Skeletal muscle tissue (tissue), 4 donors: ENCODE data around the gene LRP8. TPM values are rescaled to one million over a fixed set of nuclear protein-coding genes. Genes with fewer than 3 reads are reported as not detected.

ENCODE experiments used
- H3K27ac ChIP-seq: one replicate; pipeline ENCODE4 v1.7.0; 2013; ENCODE audit warnings: mild to moderate bottlenecking, low read depth, low read length, inconsistent platforms
- H3K27me3 ChIP-seq, 3 donors: one replicate each; pipeline ENCODE4 v1.7.0; 2013; ENCODE audit warnings: low read length in 3 of 3; ENCODE audit not compliant: control insufficient read depth in 3 of 3, insufficient read depth in 3 of 3
- H3K36me3 ChIP-seq, 3 donors: one replicate each; pipeline ENCODE4 v1.7.0; 2013; ENCODE audit warnings: low read length in 3 of 3; ENCODE audit not compliant: control insufficient read depth in 3 of 3, insufficient read depth in 3 of 3
- H3K4me1 ChIP-seq, 3 donors: one replicate each; pipeline ENCODE4 v1.7.0; 2013; ENCODE audit warnings: low read length in 3 of 3, mild to moderate bottlenecking in 3 of 3; ENCODE audit not compliant: control insufficient read depth in 3 of 3, insufficient read depth in 3 of 3
- H3K4me3 ChIP-seq, 3 donors: one replicate each; pipeline ENCODE4 v1.7.0; 2013; ENCODE audit warnings: low read length in 3 of 3
- H3K9ac ChIP-seq, 3 donors: one replicate each; pipeline ENCODE4 v1.7.0; 2013; ENCODE audit warnings: low read length in 3 of 3, mild to moderate bottlenecking in 3 of 3, moderate library complexity in 2 of 3, low read depth in 1 of 3
- H3K9me3 ChIP-seq, 3 donors: one replicate each; pipeline ENCODE4 v1.7.0; 2013; ENCODE audit warnings: low read length in 3 of 3; ENCODE audit not compliant: control insufficient read depth in 3 of 3
- total RNA-seq: library from RNA; depleted of rRNA; stranded (reverse); fragments of >200 nt; gene quantifications from one replicate; pipeline ENCODE4 v1.2.3, GENCODE V29; 2014
- donor health status: Osteomylitis.

The LRP8 gene
- total RNA-seq, 1 donor from 2014 or later: 1.6 TPM

GRCh38 chr1:53316766-53317581 is 10.9 kb downstream of the LRP8 start:
- Histone ChIP-seq H3K36me3 (no peaks in the 10 kb centered on the region), H3K4me3 (no peak overlapping the region), H3K4me1 (peaks cover 0 to 16% (median 3%) of the 10 kb centered on the region in 3 donors), H3K9me3 (no peaks in the 10 kb centered on the region), H3K27ac (no peak overlapping the region), H3K27me3 (no peaks in the 10 kb centered on the region), H3K9ac (no peak overlapping the region)

DNA sequence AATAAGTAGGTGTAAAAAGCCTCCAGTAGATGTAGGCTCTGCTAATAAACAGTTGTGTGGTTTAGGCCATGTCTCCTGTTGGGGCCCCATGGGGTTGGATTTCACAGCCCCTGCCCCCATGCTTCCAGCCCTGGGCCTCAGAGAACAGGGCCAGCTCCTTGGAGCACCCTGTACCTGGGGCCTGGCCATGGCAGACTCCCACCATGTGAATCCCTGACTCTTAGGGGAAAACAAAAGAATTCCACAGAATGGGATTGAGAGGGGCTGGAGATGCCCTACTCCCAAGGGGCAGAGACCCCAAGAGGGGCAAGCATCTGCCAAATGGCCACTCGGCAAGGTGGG is 11.5 kb downstream of the LRP8 start:
- Histone ChIP-seq H3K27me3 (peaks cover 0 to 3% (median 0%) of the 10 kb centered on the region in 3 donors), H3K9ac (no peak overlapping the region), H3K4me3 (no peak overlapping the region), H3K9me3 (no peaks in the 10 kb centered on the region), H3K36me3 (no peaks in the 10 kb centered on the region), H3K27ac (no peak overlapping the region), H3K4me1 (peaks cover 0 to 16% (median 3%) of the 10 kb centered on the region in 3 donors)

GRCh38 chr1:53315456-53316423 is 12.1 kb downstream of the LRP8 start:
- Histone ChIP-seq H3K9me3 (no peaks in the 10 kb centered on the region), H3K9ac (no peak overlapping the region), H3K4me3 (no peak overlapping the region), H3K4me1 (peaks cover 0 to 16% (median 3%) of the 10 kb centered on the region in 3 donors), H3K27ac (no peak overlapping the region), H3K27me3 (peaks cover 0 to 6% (median 3%) of the 10 kb centered on the region in 3 donors), H3K36me3 (no peaks in the 10 kb centered on the region)

DNA sequence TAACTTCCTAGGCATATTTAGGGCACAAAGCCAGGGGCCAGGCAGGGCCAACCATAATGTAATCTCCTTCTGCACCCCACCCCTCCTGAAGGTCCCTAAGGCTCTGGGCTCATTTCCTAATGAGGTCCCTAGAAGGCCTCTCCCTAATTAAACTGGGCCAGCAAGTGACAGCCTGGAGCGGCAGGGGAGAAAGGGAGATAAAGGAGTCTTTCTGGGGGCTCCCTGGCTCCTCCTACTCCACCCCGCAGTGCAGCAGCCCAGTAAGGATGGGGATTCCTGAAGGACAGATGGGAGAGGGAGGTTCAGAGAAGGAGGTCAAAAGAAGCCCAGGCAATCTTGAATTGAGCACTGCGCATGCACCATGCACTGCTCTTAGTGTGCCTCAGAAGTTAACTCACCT is 12.8 kb downstream of the LRP8 start:
- H3K4me3 ChIP-seq: no peak overlapping the region
- no peak overlapping the region for H3K9ac ChIP-seq
- peaks cover 0 to 6% (median 3%) of the 10 kb centered on the region in 3 donors for H3K27me3 ChIP-seq
- no peaks in the 10 kb centered on the region for H3K9me3 ChIP-seq
- no peak overlapping the region for H3K27ac ChIP-seq
- H3K36me3 ChIP-seq: no peaks in the 10 kb centered on the region
- H3K4me1 ChIP-seq: peaks cover 0 to 12% (median 3%) of the 10 kb centered on the region in 3 donors

- Histone ChIP-seq H3K27ac (no peak overlapping the region), H3K9me3 (no peaks in the 10 kb centered on the region), H3K4me3 (no peak overlapping the region), H3K36me3 (no peaks in the 10 kb centered on the region), H3K9ac (no peak overlapping the region), H3K4me1 (peaks cover 0 to 8% (median under 1%) of the 10 kb centered on the region in 3 donors), H3K27me3 (peaks cover 0 to 6% (median 3%) of the 10 kb centered on the region in 3 donors)
These were observed 13.3 kb downstream of the LRP8 start for GRCh38 chr1:53314606-53315005.

DNA sequence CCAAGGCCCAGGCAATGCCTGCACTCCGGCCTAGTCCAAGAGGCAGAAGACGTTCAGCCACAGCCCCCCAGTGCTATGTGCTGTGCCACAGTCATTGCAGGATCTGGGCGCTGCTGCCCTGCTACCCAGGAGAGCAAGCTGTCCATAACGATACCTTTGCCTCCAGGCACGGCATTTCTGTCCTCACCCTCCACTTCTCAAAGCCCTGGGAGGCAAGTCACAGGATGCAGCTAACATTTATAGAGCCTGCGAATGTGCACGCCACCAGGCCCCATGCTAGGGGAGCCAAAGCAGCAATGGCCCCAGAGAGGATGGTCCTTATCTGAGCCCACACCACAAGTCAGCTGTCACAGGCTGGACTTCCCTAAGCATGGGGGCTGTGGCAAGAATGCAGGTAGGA is 13.8 kb downstream of the LRP8 start:
- Histone ChIP-seq H3K9me3 (no peaks in the 10 kb centered on the region), H3K9ac (no peak overlapping the region), H3K27ac (no peak overlapping the region), H3K4me1 (peaks cover 0 to 8% (median 0%) of the 10 kb centered on the region in 3 donors), H3K4me3 (no peak overlapping the region), H3K36me3 (no peaks in the 10 kb centered on the region), H3K27me3 (peaks cover 0 to 6% (median 3%) of the 10 kb centered on the region in 3 donors)

DNA sequence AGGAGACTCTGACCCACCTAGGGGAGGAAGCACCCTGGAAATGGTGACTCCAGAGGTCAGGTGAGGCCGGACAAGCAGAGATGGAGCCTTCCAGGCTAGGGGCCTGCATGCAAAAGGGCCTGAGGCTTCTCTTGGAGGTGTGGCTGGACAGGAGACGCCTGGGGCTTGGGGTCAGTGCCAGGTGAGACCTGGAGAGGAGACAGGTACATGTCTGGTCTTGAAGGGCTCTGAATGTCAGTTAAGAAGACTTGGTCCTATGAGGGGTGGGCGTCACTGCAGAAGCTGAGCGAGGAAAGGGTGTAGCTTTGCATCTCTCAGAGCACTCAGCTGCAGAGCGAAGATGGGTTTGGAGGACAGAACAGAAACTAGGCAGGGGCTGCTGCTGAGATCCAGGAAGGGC is 14.3 kb downstream of the LRP8 start:
- Histone ChIP-seq H3K4me1 (peaks cover 0 to 8% (median 0%) of the 10 kb centered on the region in 3 donors), H3K9me3 (no peaks in the 10 kb centered on the region), H3K4me3 (no peak overlapping the region), H3K36me3 (no peaks in the 10 kb centered on the region), H3K9ac (no peak overlapping the region), H3K27ac (no peak overlapping the region), H3K27me3 (peaks cover 0 to 6% (median 3%) of the 10 kb centered on the region in 3 donors)

GRCh38 chr1:53311702-53312305 is 16.1 kb downstream of the LRP8 start:
- H3K4me1 ChIP-seq: no peaks in the 10 kb centered on the region
- H3K27ac ChIP-seq: no peak overlapping the region
- no peak overlapping the region for H3K4me3 ChIP-seq
- H3K36me3 ChIP-seq: no peaks in the 10 kb centered on the region
- no peaks in the 10 kb centered on the region for H3K9me3 ChIP-seq
- H3K9ac ChIP-seq: no peak overlapping the region
- peaks cover 0 to 6% (median 3%) of the 10 kb centered on the region in 3 donors for H3K27me3 ChIP-seq

DNA sequence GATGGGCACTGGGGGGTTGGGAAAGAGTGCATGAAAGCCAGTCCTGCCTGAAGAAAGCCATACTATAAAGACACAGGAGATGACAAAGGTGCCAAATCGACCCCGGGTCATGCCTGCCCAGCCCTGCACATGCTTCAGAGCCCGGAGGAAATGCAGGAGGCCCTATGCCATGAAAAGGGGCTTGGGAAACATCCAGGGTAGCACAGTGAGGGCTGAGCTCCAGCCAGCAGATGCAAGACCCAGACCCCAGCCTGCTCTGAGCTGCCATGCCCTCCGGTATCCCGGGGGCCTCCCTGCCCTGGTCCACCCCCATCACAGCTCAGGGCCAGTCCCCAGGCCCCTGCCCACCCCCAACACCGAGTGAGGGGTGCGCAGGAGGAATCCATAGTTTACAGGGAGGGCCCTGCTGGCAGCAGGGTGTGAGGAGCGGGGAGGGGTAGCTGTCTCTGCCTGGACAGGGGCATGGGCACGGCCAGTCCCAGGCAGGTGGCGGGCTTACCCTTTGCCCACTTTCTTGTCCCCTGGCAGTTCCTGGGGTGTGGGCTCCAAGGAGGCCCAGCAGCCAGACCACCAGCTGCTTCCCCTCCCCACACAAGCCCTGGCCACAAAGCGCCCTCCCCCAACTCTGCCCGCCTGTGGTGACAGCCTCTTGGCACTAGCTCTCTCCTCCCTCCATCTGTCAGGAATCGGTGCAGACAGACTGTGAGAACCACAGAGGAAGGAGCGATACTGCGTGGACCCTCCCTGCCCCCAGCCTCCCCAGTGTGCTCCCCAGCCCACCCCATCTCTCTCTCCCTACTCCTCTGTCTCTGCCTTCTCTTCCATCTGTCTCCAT is 16.8 kb downstream of the LRP8 start:
- no peaks in the 10 kb centered on the region for H3K36me3 ChIP-seq
- H3K4me1 ChIP-seq: no peaks in the 10 kb centered on the region
- peaks cover 0 to 6% (median 3%) of the 10 kb centered on the region in 3 donors for H3K27me3 ChIP-seq
- no peak overlapping the region for H3K9ac ChIP-seq
- H3K27ac ChIP-seq: no peak overlapping the region
- no peak overlapping the region for H3K4me3 ChIP-seq
- H3K9me3 ChIP-seq: no peaks in the 10 kb centered on the region
